Liver (tissue), 9 donors: ENCODE measurements around the gene CD46. TPM values are rescaled to one million over a fixed set of nuclear protein-coding genes. Genes with fewer than 3 reads are reported as not detected.

Source experiments
- DNase-seq: peaks from one replicate; pipeline ENCODE4 v3.0.0-alpha.2; 2017; ENCODE audit warnings: low spot score
- H3K27ac ChIP-seq, 2 donors: one replicate each; pipeline ENCODE4 v1.7.0; 2013; ENCODE audit warnings: inconsistent platforms in 2 of 2, low read length in 2 of 2, control low read depth in 1 of 2, low read depth in 1 of 2, mild to moderate bottlenecking in 1 of 2
- H3K27me3 ChIP-seq, 4 donors: one replicate each; pipeline versions ENCODE4 v1.6.1 to v1.7.0; 2013; ENCODE audit warnings: low read length in 3 of 4, inconsistent platforms in 1 of 4, mild to moderate bottlenecking in 1 of 4, moderate library complexity in 1 of 4; ENCODE audit not compliant: control insufficient read depth in 4 of 4, insufficient read depth in 4 of 4
- H3K36me3 ChIP-seq, 4 donors: one replicate each; pipeline versions ENCODE4 v1.6.1 to v1.7.0; 2013; ENCODE audit warnings: low read length in 3 of 4, mild to moderate bottlenecking in 3 of 4, low read depth in 1 of 4, moderate library complexity in 1 of 4; ENCODE audit not compliant: control insufficient read depth in 4 of 4, insufficient read depth in 3 of 4
- H3K4me1 ChIP-seq, 4 donors: one replicate each; pipeline versions ENCODE4 v1.6.1 to v1.7.0; 2013; ENCODE audit warnings: low read length in 3 of 4, mild to moderate bottlenecking in 3 of 4, moderate library complexity in 1 of 4; ENCODE audit not compliant: control insufficient read depth in 4 of 4, insufficient read depth in 4 of 4
- H3K4me3 ChIP-seq, 3 donors: one replicate each; pipeline versions ENCODE4 v1.6.1 to v1.7.0; 2013; ENCODE audit warnings: low read length in 3 of 3, control low read depth in 1 of 3, low read depth in 1 of 3, mild to moderate bottlenecking in 1 of 3
- H3K9ac ChIP-seq, 2 donors: one replicate each; pipeline ENCODE4 v1.7.0; 2013; ENCODE audit warnings: low read length in 2 of 2, mild to moderate bottlenecking in 2 of 2, moderate library complexity in 2 of 2, control low read depth in 1 of 2, low read depth in 1 of 2
- H3K9me3 ChIP-seq, 4 donors: one replicate each; pipeline versions ENCODE4 v1.6.1 to v1.7.0; 2013; ENCODE audit warnings: low read length in 3 of 4; ENCODE audit not compliant: control insufficient read depth in 4 of 4
- EGR1 ChIP-seq, 2 donors: IDR thresholded peaks; 2 replicates each; pipeline ENCODE4 v1.6.1; 2016 to 2018; ENCODE audit warnings: antibody characterized with exemption in 2 of 2, low read depth in 2 of 2
- FOXA1 ChIP-seq: IDR thresholded peaks from 2 replicates; pipeline ENCODE4 v1.6.1; 2016; ENCODE audit warnings: antibody characterized with exemption
- FOXA2 ChIP-seq: IDR thresholded peaks from 2 replicates; pipeline ENCODE4 v1.6.1; 2016; ENCODE audit warnings: antibody characterized with exemption
- GABPA ChIP-seq, 2 donors: IDR thresholded peaks in 1 of 2; conservative IDR thresholded peaks in 1 of 2; 2 replicates each; pipeline ENCODE4 v1.6.1; 2016; ENCODE audit warnings: antibody characterized with exemption in 2 of 2, mild to moderate bottlenecking in 1 of 2, moderate library complexity in 1 of 2
- HNF4A ChIP-seq, 2 donors: conservative IDR thresholded peaks; 2 replicates each; pipeline ENCODE4 v1.6.1; 2016; ENCODE audit warnings: antibody characterized with exemption in 2 of 2, mild to moderate bottlenecking in 2 of 2
- HNF4G ChIP-seq: IDR thresholded peaks from 2 replicates; pipeline ENCODE4 v1.6.1; 2016; ENCODE audit warnings: antibody characterized with exemption
- JUND ChIP-seq, 2 donors: IDR thresholded peaks; 2 replicates each; pipeline ENCODE4 v1.6.1; 2016; ENCODE audit warnings: antibody characterized with exemption in 2 of 2
- NR2F2 ChIP-seq: IDR thresholded peaks from 2 replicates; pipeline ENCODE4 v1.6.1; 2016; ENCODE audit warnings: antibody characterized with exemption
- RAD21 ChIP-seq, 2 donors: IDR thresholded peaks; 2 replicates each; pipeline ENCODE4 v1.6.1; 2016; ENCODE audit warnings: antibody characterized with exemption in 2 of 2, mild to moderate bottlenecking in 2 of 2
- REST ChIP-seq: IDR thresholded peaks from 2 replicates; pipeline ENCODE4 v1.6.1; 2016; ENCODE audit warnings: antibody characterized with exemption, mild to moderate bottlenecking
- RXRA ChIP-seq, 2 donors: IDR thresholded peaks; 2 replicates each; pipeline ENCODE4 v1.6.1; 2017 to 2018; ENCODE audit warnings: antibody characterized with exemption in 2 of 2, mild to moderate bottlenecking in 1 of 2
- SP1 ChIP-seq: IDR thresholded peaks from 2 replicates; pipeline ENCODE4 v1.6.1; 2018; ENCODE audit warnings: antibody characterized with exemption, mild to moderate bottlenecking
- TAF1 ChIP-seq: conservative IDR thresholded peaks from 2 replicates; pipeline ENCODE4 v1.6.1; 2016; ENCODE audit warnings: antibody characterized with exemption, mild to moderate bottlenecking
- YY1 ChIP-seq: IDR thresholded peaks from 2 replicates; pipeline ENCODE4 v1.6.1; 2016; ENCODE audit warnings: antibody characterized with exemption, mild to moderate bottlenecking
- ZBTB33 ChIP-seq: IDR thresholded peaks from 2 replicates; pipeline ENCODE4 v1.6.1; 2016; ENCODE audit warnings: antibody characterized with exemption
- WGBS: extraction: QIAGEN DNeasy Blood & Tissue Kit; methylation state at CpG from one replicate; pipeline ENCODE4 v1.1.7; 2013; 5-methylcytosine and 5-hydroxymethylcytosine counted together
- polyA plus RNA-seq, 2 donors: library from polyadenylated mRNA; stranded (reverse) in 1 of 2; unstranded in 1 of 2; fragments of 200-250 nt in 1 of 2; fragments of >200 nt in 1 of 2; fragmentation: Nextera tagmentation in 1 of 2; extraction: Ambion mirVana in 1 of 2; gene quantifications; one replicate each; pipeline versions ENCODE4 v1.2.1 to v1.2.3, GENCODE V29; 2013 to 2015
- total RNA-seq, 2 donors: library from RNA; depleted of rRNA; stranded (reverse); fragments of >200 nt; gene quantifications; one replicate each; pipeline ENCODE4 v1.2.3, GENCODE V29; 2014
- TF ChIP-seq, protein P1 (sequence below): IDR thresholded peaks from 2 replicates; pipeline ENCODE4 v1.6.1; 2016; ENCODE audit warnings: antibody characterized with exemption
- TF ChIP-seq, protein P2 (sequence below): IDR thresholded peaks from 2 replicates; pipeline ENCODE4 v1.6.1; 2016; ENCODE audit warnings: antibody characterized with exemption
- TF ChIP-seq, protein P3 (sequence below): fragments of 150-350 bp; IDR thresholded peaks from 2 replicates; pipeline ENCODE4 v1.5.1; 2017; ENCODE audit warnings: improper control_type of control experiment, low read depth, low read length; ENCODE audit not compliant: missing input control
- donor health status: healthy.
- donor health status: healthy.
- donor health status: healthy.
- donor health status: healthy.
- donor health status: healthy.

The CD46 gene
- total and polyA plus RNA-seq, 4 donors = 71.3 to 177 (median 121) TPM

DNA sequence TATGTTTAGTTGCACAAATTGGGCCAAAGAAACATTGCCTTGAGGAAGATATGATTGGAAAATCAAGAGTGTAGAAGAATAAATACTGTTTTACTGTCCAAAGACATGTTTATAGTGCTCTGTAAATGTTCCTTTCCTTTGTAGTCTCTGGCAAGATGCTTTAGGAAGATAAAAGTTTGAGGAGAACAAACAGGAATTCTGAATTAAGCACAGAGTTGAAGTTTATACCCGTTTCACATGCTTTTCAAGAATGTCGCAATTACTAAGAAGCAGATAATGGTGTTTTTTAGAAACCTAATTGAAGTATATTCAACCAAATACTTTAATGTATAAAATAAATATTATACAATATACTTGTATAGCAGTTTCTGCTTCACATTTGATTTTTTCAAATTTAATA lies 43.0 kb downstream of the CD46 start (continued):
- no peak for TF ChIP-seq REST

DNA sequence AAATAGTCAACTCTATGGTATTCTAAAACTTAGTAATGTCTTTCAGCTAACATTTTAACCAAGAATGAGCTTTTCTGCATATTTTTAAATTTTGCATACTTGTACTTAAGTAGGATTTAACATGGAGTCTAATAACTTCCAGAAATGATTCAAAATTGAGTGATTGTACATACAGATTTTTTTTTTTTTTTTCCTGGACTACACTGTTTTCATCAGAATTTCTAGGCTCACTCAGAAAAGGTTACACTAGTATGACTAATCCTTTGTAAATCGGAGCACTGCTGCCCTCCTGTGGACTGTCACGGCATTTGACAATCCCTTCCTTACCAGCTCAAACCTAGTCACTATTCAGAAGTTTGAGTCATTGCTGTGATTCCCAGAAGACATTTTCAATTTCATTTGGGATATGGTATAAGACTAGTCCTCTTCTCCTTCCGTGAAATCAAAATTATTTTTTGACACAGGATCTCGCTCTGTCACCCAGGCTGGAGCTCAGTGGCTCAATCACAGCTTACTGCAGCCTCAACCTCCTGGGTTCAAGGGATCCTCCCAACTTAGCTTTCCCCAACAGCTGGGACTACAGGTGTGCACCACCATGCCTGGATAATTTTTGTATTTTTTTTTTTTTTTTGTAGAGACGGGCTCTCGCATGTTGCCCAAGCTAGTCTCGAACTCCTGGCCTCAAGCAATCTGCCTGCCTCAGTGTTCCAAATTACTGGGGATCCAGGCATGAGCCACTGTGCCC lies 45.5 kb downstream of the CD46 start:
- no peaks in the 10 kb centered on the region for H3K4me1 ChIP-seq

More for the DNA sequence above, 45.5 kb downstream of the CD46 start:
- DNase-seq = peak; percentile 80
- no peak overlapping the region for H3K27ac ChIP-seq
- no peaks in the 10 kb centered on the region for H3K27me3 ChIP-seq
- H3K36me3 ChIP-seq = peaks cover 4 to 31% (median 27%) of the 10 kb centered on the region in 4 donors
- H3K4me3 ChIP-seq = no peak overlapping the region
- H3K9me3 ChIP-seq = no peaks in the 10 kb centered on the region
- WGBS = 55% methylated on average over 7 of the region's 7 CpGs
- no peak overlapping the region for H3K9ac ChIP-seq
- TF ChIP-seq EGR1 (IDR thresholded peaks at IDR 0.05; ENCODE audit: low read depth in 2 of 2) (no peak), RXRA (IDR thresholded peaks at IDR 0.05) (no peak), TAF1 (no peak), SP1 (no peak), ZBTB33 (no peak), HNF4A (conservative IDR thresholded peaks at IDR 0.05) (no peak), GABPA (IDR thresholded peaks at IDR 0.05 in 1 of 2, conservative IDR thresholded peaks at IDR 0.05 in 1 of 2) (no peak), FOXA2 (no peak), JUND (IDR thresholded peaks at IDR 0.05) (peak; percentile 74 to 88), RAD21 (IDR thresholded peaks at IDR 0.05) (peak; percentile 82 to 85), HNF4G (no peak), NR2F2 (no peak), REST (no peak), YY1 (no peak), FOXA1 (no peak)
- TF ChIP-seq, protein P1, sequence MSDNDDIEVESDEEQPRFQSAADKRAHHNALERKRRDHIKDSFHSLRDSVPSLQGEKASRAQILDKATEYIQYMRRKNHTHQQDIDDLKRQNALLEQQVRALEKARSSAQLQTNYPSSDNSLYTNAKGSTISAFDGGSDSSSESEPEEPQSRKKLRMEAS = no peak
- TF ChIP-seq, protein P2, sequence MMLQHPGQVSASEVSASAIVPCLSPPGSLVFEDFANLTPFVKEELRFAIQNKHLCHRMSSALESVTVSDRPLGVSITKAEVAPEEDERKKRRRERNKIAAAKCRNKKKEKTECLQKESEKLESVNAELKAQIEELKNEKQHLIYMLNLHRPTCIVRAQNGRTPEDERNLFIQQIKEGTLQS = no peak
- TF ChIP-seq, protein P3, sequence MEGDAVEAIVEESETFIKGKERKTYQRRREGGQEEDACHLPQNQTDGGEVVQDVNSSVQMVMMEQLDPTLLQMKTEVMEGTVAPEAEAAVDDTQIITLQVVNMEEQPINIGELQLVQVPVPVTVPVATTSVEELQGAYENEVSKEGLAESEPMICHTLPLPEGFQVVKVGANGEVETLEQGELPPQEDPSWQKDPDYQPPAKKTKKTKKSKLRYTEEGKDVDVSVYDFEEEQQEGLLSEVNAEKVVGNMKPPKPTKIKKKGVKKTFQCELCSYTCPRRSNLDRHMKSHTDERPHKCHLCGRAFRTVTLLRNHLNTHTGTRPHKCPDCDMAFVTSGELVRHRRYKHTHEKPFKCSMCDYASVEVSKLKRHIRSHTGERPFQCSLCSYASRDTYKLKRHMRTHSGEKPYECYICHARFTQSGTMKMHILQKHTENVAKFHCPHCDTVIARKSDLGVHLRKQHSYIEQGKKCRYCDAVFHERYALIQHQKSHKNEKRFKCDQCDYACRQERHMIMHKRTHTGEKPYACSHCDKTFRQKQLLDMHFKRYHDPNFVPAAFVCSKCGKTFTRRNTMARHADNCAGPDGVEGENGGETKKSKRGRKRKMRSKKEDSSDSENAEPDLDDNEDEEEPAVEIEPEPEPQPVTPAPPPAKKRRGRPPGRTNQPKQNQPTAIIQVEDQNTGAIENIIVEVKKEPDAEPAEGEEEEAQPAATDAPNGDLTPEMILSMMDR = peak; percentile 89
